ENCODE results near the gene TEX22.

Gene TEX22

GRCh38 chr14:105460616-105461015, 62.3 kb downstream of the TEX22 start:
- no peak for DNase-seq

GRCh38 chr14:105461903-105462302, 63.6 kb downstream of the TEX22 start:
- DNase-seq: no peak

All from T-helper 1 cell (primary cell).